Tibial artery (tissue), 4 donors: ENCODE data around the gene MAP3K2.

Experiments
- DNase-seq, 2 donors: peaks; one replicate each; pipeline ENCODE4 v3.0.0-alpha.2; 2019
- H3K27ac ChIP-seq, 2 donors: fragments of 200-600 bp; sonication (generic) in 1 of 2; 1 replicate in 1 of 2; 2 replicates in 1 of 2; pipeline ENCODE4 v1.5.1; 2018 to 2019; ENCODE audit warnings: mild to moderate bottlenecking in 1 of 2
- H3K27me3 ChIP-seq, 2 donors: fragments of 200-600 bp; sonication (generic) in 1 of 2; one replicate each; pipeline versions ENCODE4 v1.5.1 to v1.6.0; 2016 to 2019
- H3K36me3 ChIP-seq, 3 donors: fragments of 200-600 bp; sonication (generic) in 2 of 3; one replicate each; pipeline ENCODE4 v1.5.1; 2016 to 2019; ENCODE audit warnings: mild to moderate bottlenecking in 2 of 3
- H3K4me1 ChIP-seq, 4 donors: fragments of 200-600 bp; sonication (generic) in 2 of 4; 1 replicate in 3 of 4; 2 replicates in 1 of 4; pipeline ENCODE4 v1.5.1; 2016 to 2019
- H3K4me3 ChIP-seq, 2 donors: fragments of 200-600 bp; sonication (generic) in 1 of 2; 1 replicate in 1 of 2; 2 replicates in 1 of 2; pipeline ENCODE4 v1.5.1; 2018 to 2019; ENCODE audit warnings: mild to moderate bottlenecking in 2 of 2
- H3K9me3 ChIP-seq, 3 donors: fragments of 200-600 bp; sonication (generic) in 1 of 3; one replicate each; pipeline ENCODE4 v1.5.1; 2016 to 2019
- intact Hi-C: fragments of 100-400 bp; cut with DNase I; formaldehyde crosslinking; loops from one replicate; pipeline ENCODE4 v1.15.0; 2023; ENCODE audit warnings: low total_unique reads
- TF ChIP-seq, protein P1 (sequence below), 2 experiments: fragments of 200-600 bp in 1 of 2; fragments of 450-650 bp in 1 of 2; IDR thresholded peaks; one replicate each; pipeline ENCODE4 v1.5.1; 2017 to 2019; ENCODE audit warnings: antibody characterized with exemption in 2 of 2, mild to moderate bottlenecking in 1 of 2, moderate library complexity in 1 of 2

The MAP3K2 gene

DNA sequence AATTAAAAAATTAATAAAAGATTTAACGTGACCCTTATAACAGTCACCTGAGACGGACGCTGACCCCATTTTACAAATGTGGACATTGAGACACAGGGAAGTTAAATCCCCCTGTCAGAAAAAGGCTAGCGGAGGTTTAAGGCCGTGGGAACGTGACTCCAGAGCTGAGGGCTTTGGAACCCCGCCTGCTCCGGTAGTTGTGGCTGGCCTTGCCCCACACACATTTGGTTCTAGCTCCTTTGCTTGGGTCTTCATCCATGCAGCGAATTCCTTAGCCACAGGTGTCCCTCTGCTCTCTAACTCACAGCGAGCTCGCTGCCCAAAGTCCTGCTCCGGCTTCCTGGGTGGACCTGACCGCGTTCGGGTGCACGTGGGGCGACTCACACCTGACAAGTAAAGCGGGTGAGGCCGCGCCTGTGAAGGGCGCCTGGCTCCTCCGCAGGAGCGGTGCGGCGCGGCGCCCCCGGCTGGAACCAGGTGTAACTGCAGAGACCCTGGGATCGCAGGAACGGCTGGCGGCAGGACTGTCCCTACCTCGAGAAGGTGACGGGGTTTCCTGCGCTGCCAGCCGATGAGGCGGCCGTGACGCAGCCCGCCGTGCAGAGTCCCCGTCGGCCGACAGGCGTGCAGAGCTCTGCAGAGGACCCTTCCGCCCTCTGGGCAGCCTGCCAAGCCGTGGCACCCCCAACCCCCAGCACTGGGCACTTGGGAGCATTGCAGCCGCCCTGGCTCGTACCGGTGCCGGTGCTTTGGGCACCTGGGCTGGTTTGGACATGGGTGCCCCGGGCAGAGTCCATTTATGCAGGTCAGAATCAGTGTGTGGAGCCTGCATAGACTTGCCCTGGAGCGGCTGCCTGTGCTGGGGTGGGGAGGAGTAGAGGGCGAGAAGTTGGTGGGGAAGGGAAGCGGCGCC lies 28.1 kb upstream of the MAP3K2 start:
- Histone ChIP-seq H3K27me3 (no peaks in the 10 kb centered on the region), H3K9me3 (no peaks in the 10 kb centered on the region), H3K27ac (peak overlapping the region; percentile 46 to 98), H3K36me3 (no peaks in the 10 kb centered on the region), H3K4me3 (peak overlapping the region; percentile 25 to 42), H3K4me1 (peaks cover 0 to 72% (median 49%) of the 10 kb centered on the region in 4 donors)
- DNase-seq, result peak in 1 of 2 donors; percentile 76
- TF ChIP-seq, protein P1, sequence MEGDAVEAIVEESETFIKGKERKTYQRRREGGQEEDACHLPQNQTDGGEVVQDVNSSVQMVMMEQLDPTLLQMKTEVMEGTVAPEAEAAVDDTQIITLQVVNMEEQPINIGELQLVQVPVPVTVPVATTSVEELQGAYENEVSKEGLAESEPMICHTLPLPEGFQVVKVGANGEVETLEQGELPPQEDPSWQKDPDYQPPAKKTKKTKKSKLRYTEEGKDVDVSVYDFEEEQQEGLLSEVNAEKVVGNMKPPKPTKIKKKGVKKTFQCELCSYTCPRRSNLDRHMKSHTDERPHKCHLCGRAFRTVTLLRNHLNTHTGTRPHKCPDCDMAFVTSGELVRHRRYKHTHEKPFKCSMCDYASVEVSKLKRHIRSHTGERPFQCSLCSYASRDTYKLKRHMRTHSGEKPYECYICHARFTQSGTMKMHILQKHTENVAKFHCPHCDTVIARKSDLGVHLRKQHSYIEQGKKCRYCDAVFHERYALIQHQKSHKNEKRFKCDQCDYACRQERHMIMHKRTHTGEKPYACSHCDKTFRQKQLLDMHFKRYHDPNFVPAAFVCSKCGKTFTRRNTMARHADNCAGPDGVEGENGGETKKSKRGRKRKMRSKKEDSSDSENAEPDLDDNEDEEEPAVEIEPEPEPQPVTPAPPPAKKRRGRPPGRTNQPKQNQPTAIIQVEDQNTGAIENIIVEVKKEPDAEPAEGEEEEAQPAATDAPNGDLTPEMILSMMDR (IDR thresholded peaks at IDR 0.05), result peak; percentile 35 to 44
- intact Hi-C loops, result loop anchor here (5.0 kb wide), 1 partner anchor 44 kb away; no protein-coding TSS in a partner anchor

DNA sequence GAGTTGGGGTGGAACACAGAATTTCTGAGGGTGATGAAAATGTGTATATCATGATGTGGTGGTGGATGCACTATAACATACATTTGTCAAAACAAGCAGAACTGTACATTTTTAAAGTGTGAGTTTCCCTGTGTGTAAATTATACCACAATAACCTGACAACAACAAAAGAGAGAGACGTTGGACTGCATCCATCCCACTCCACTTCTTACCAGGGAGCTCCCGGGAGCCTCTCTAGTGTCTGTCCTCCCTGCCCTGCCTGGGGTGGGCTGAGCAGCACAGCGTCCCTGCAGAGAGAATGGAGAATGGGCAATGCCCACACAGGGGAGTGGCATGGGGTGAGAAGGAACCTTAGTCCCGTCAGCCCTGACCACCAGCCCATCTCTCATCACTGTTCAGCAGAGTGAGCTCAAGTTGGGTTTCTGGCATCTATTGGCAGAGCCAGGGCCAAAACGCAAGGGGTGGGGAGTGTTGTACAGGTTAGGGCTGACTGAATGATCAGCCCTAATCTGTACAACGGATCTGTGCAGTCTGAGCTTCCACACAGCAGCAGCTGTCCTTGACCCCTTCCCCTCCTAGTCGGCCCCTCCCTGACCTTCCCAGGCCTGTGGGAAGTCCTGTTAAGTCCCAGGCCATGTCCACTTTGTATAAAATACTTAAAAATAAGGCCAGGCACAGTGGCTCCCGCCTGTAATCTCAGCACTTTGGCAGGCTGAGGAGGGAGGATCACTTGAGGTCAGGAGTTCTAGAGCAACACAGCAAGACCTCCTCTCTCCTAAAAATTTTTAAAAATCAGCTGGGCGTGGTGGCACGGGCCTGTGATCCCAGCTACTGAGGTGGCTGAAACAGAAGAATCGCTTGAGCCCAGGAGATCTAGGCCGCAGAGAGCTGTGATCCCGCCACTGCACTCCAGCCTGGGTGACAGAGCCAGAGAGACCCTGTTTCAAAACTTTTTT lies 27.1 kb upstream of the MAP3K2 start:
- H3K27me3 ChIP-seq, result no peaks in the 10 kb centered on the region
- no peaks in the 10 kb centered on the region for H3K36me3 ChIP-seq
- no peaks in the 10 kb centered on the region for H3K9me3 ChIP-seq
- TF ChIP-seq, protein P1 (IDR thresholded peaks at IDR 0.05), result no peak
- no peak overlapping the region for H3K4me3 ChIP-seq
- no peak for DNase-seq
- H3K4me1 ChIP-seq, result peaks cover 0 to 76% (median 54%) of the 10 kb centered on the region in 4 donors
- peak overlapping the region; percentile 46 to 98 for H3K27ac ChIP-seq
- intact Hi-C loops, result loop anchor here (5.0 kb wide), 1 partner anchor 43 kb away; no protein-coding TSS in a partner anchor

GRCh38 chr2:127413782-127414637 lies 26.2 kb upstream of the MAP3K2 start:
- Histone ChIP-seq H3K4me1 (peaks cover 0 to 75% (median 51%) of the 10 kb centered on the region in 4 donors), H3K27ac (peak overlapping the region; percentile 46 to 98), H3K36me3 (no peaks in the 10 kb centered on the region), H3K27me3 (no peaks in the 10 kb centered on the region), H3K4me3 (no peak overlapping the region), H3K9me3 (no peaks in the 10 kb centered on the region)
- intact Hi-C loops, result no loop called here
- TF ChIP-seq, protein P1 (IDR thresholded peaks at IDR 0.05), result no peak
- no peak for DNase-seq

DNA sequence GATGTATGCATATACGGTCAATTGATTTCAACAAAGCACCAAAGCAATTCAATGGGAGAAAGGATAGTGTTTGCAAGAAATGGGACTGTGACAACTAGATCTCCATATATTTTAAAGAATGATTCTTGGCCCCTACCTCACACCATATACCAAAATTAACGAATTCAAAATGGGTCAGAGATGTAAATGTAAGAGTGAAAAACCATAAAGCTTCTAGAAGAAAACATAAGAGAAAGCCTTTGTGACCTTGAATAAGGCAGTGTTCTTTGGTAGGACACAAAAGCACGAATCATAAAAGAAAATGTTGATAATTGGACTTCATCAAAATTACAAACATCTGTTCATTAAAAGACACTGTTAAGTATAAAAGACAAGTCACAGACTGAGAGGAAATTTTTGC lies 25.4 kb upstream of the MAP3K2 start:
- TF ChIP-seq, protein P1 (IDR thresholded peaks at IDR 0.05), result no peak
- Histone ChIP-seq H3K27me3 (no peaks in the 10 kb centered on the region), H3K4me3 (no peak overlapping the region), H3K36me3 (no peaks in the 10 kb centered on the region), H3K4me1 (peaks cover 0 to 79% (median 57%) of the 10 kb centered on the region in 4 donors), H3K27ac (peak overlapping the region; percentile 46 to 98), H3K9me3 (no peaks in the 10 kb centered on the region)
- no peak for DNase-seq
- intact Hi-C loops, result no loop called here
